ENCODE data around the gene PHGDH. TPM values are rescaled to one million over a fixed set of nuclear protein-coding genes. Genes with fewer than 3 reads are reported as not detected.

PHGDH gene
- total RNA-seq, 2 donors from 2014 or later = 185 to 307 TPM

DNA sequence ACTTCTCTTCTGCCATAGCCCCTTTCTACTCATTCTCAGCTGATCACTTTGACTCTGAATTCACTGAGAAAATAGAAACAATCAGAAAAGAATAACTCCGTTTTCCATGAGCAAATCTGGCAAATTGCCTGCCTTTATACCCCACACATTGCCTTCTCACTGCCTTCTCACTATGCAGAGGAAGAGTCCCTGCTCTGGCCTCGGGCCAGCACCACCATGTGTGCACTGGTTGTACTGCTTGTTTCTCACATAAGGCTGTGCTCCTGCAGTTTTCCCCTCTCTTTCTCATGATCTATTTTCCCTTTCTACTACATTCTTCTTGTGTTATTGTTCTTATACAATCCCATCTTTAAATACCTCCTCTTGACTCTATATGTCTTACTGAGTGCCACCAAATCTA, 59.3 kb downstream of the PHGDH start:
- Histone ChIP-seq H3K27me3 (replicated peaks; ENCODE audit: insufficient read depth) (no peaks in the 10 kb centered on the region), H3K9me3 (no peaks in the 10 kb centered on the region), H3K36me3 (no peaks in the 10 kb centered on the region), H3K27ac (no peak overlapping the region), H3K4me3 (no peak overlapping the region), H3K4me1 (replicated peaks) (no peaks in the 10 kb centered on the region)
- TF ChIP-seq POLR2A (IDR thresholded peaks at IDR 0.05) = no peak
- TF ChIP-seq, protein P1, sequence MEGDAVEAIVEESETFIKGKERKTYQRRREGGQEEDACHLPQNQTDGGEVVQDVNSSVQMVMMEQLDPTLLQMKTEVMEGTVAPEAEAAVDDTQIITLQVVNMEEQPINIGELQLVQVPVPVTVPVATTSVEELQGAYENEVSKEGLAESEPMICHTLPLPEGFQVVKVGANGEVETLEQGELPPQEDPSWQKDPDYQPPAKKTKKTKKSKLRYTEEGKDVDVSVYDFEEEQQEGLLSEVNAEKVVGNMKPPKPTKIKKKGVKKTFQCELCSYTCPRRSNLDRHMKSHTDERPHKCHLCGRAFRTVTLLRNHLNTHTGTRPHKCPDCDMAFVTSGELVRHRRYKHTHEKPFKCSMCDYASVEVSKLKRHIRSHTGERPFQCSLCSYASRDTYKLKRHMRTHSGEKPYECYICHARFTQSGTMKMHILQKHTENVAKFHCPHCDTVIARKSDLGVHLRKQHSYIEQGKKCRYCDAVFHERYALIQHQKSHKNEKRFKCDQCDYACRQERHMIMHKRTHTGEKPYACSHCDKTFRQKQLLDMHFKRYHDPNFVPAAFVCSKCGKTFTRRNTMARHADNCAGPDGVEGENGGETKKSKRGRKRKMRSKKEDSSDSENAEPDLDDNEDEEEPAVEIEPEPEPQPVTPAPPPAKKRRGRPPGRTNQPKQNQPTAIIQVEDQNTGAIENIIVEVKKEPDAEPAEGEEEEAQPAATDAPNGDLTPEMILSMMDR (IDR thresholded peaks at IDR 0.05) = no peak
- TF ChIP-seq POLR2AphosphoS5 (IDR thresholded peaks at IDR 0.05) = no peak
- DNase-seq (ENCODE audit: low spot score) = no peak
- intact Hi-C loops (cut with DNase I) = no loop called here
- WGBS = 45% methylated on average over 2 of the region's 2 CpGs

DNA sequence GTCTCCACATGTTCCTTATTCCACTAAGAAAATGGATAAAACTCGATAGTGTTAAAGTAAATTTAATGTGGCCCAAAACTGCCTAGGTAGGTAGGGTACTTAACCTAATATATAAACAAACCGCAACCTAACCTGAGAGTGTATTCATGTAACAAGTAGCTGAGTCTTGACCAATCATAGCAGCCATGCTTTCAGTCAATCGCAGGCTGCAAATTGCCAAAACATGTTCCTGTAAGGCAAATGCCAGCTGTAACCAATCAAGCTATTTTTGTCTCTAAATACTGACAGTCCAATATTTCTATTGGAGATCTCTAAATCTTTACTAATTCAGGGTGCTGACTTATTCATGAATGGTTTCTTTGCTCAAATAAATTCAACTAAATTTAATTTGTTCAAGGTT, 60.0 kb downstream of the PHGDH start:
- no peak for DNase-seq (ENCODE audit: low spot score)
- H3K4me3 ChIP-seq = no peak overlapping the region
- intact Hi-C loops (cut with DNase I) = no loop called here
- no peaks in the 10 kb centered on the region for H3K36me3 ChIP-seq
- no peak for TF ChIP-seq POLR2A (IDR thresholded peaks at IDR 0.05)
- no peak for TF ChIP-seq POLR2AphosphoS5 (IDR thresholded peaks at IDR 0.05)
- TF ChIP-seq, protein P1 (IDR thresholded peaks at IDR 0.05) = no peak
- WGBS = 75% methylated on average over 3 of the region's 3 CpGs
- no peaks in the 10 kb centered on the region for H3K27me3 ChIP-seq (replicated peaks; ENCODE audit: insufficient read depth)
- no peaks in the 10 kb centered on the region for H3K9me3 ChIP-seq
- H3K27ac ChIP-seq = no peak overlapping the region
- no peaks in the 10 kb centered on the region for H3K4me1 ChIP-seq (replicated peaks)

DNA sequence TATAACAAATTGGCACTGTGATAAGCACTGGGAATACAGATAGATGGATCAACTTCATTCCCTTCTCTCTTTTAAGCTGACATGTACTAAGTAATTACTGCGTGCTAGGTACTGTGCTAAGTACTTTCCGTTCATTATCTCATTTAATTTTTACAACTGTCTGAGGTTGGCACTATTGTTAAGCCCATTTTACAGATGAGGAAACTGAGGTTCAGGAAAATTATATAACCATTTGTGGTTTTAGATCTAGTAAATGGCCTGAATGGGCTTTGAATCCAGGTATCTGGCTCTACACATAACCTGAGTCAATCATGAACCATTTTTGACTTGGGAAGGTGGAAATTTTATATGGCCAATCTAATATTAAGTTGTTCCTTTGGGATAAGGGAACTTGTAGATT, 60.6 kb downstream of the PHGDH start:
- DNase-seq (ENCODE audit: low spot score) = no peak
- Histone ChIP-seq H3K4me3 (no peak overlapping the region), H3K27ac (no peak overlapping the region), H3K9me3 (no peaks in the 10 kb centered on the region), H3K4me1 (replicated peaks) (no peaks in the 10 kb centered on the region), H3K36me3 (no peaks in the 10 kb centered on the region), H3K27me3 (replicated peaks; ENCODE audit: insufficient read depth) (no peaks in the 10 kb centered on the region)
- TF ChIP-seq POLR2AphosphoS5 (IDR thresholded peaks at IDR 0.05) (no peak), POLR2A (IDR thresholded peaks at IDR 0.05) (no peak)
- TF ChIP-seq, protein P1 (IDR thresholded peaks at IDR 0.05) = no peak
- intact Hi-C loops (cut with DNase I) = no loop called here
- 94% methylated on average over 2 of the region's 2 CpGs for WGBS

DNA sequence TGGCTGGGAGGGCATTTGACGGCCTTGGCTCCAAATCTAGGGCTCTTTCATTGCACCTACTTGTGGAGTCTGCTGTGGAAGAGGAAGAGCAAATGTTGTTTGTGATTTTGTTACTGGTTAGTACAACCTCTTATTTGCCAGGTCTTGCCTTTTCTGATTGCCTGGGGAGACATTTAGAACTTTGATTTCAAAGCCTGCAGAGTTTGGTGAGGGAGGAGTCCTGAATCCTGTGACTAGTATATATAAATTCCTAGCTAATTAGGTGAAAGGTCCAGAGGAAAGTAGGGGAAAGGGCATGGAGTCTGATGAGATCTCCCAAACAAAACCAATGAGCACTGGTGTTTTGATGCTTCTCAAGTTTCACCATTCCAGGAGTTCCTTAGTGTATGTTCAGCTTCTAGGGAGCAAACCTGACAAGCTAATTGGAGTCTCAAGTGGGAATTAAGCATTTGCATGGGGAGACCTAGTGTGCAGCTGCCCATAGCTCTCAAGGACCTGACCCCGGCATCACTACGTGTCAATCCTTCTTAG, 62.0 kb downstream of the PHGDH start:
- no peak for DNase-seq (ENCODE audit: low spot score)
- H3K4me3 ChIP-seq = no peak overlapping the region
- H3K27me3 ChIP-seq (replicated peaks; ENCODE audit: insufficient read depth) = no peaks in the 10 kb centered on the region
- TF ChIP-seq POLR2AphosphoS5 (IDR thresholded peaks at IDR 0.05) = no peak
- no peak for TF ChIP-seq POLR2A (IDR thresholded peaks at IDR 0.05)
- TF ChIP-seq, protein P1 (IDR thresholded peaks at IDR 0.05) = no peak
- H3K9me3 ChIP-seq = no peaks in the 10 kb centered on the region
- H3K27ac ChIP-seq = no peak overlapping the region
- no peaks in the 10 kb centered on the region for H3K4me1 ChIP-seq (replicated peaks)
- intact Hi-C loops (cut with DNase I) = no loop called here
- WGBS = 83% methylated on average over 3 of the region's 3 CpGs
- no peaks in the 10 kb centered on the region for H3K36me3 ChIP-seq

DNA sequence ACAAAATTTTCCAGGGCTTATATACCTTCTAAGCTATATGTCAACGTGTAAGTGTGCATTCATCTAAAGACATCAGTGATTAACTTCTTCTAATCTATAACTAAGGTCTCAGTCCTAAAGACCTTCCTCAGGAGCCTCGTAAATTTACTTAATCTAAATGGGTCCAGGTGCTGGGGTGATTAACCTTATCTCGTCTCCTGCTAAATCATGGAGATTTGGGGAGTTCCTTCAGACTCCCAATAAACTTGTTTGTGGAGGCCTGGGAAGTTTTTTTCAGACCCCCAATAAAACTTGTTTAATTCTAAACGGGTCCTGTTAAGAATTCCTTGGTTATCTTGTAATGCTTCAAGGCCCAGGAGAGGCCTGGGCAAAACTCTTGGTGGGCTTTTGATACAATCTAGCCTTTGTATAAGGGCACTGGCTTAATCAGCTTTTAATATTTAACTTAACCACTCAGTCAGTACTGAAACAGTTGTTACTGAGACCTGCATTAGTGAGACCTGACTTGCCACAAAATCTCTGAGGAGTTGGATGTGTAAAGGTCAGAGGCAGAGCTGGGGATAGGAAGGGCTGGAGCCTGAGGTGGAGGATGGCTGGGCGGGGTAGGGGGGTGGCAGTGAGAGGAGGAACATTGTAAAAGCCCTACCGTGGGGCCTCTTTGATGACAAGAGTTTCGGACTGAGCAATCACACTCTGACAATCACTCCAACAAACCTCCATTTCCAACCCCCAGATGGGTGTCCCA, 63.2 kb downstream of the PHGDH start:
- Histone ChIP-seq H3K27me3 (replicated peaks; ENCODE audit: insufficient read depth) (no peaks in the 10 kb centered on the region), H3K9me3 (no peaks in the 10 kb centered on the region), H3K36me3 (no peaks in the 10 kb centered on the region), H3K27ac (no peak overlapping the region), H3K4me1 (replicated peaks) (no peaks in the 10 kb centered on the region), H3K4me3 (no peak overlapping the region)
- TF ChIP-seq POLR2AphosphoS5 (IDR thresholded peaks at IDR 0.05) = no peak
- TF ChIP-seq, protein P1 (IDR thresholded peaks at IDR 0.05) = no peak
- no peak for TF ChIP-seq POLR2A (IDR thresholded peaks at IDR 0.05)
- DNase-seq (ENCODE audit: low spot score) = no peak
- 71% methylated on average over 7 of the region's 7 CpGs for WGBS
- intact Hi-C loops (cut with DNase I) = no loop called here
